Epithelial cell of esophagus (primary cell): Measurements from ENCODE around the gene SENP2.
"Not testable (repeated sequence)": the region's sequence is repeated elsewhere in the genome, so short reads cannot be mapped to it uniquely, and the experiment has no call there.

Source experiments
- DNase-seq: peaks from one replicate; pipeline ENCODE4 v3.0.0; 2010; ENCODE audit warnings: low read depth
- H3K4me3 ChIP-seq: 2 replicates; pipeline ENCODE4 v1.5.1; 2011; ENCODE audit warnings: mild to moderate bottlenecking, low read length, control low read depth
- TF ChIP-seq, protein P1 (sequence below): IDR thresholded peaks from 2 replicates; pipeline ENCODE4 v1.5.1; 2011; ENCODE audit warnings: low read depth, mild to moderate bottlenecking, low read length, control low read depth, inconsistent platforms; ENCODE audit not compliant: insufficient read depth; ENCODE audit errors: missing control alignments

Gene SENP2

DNA sequence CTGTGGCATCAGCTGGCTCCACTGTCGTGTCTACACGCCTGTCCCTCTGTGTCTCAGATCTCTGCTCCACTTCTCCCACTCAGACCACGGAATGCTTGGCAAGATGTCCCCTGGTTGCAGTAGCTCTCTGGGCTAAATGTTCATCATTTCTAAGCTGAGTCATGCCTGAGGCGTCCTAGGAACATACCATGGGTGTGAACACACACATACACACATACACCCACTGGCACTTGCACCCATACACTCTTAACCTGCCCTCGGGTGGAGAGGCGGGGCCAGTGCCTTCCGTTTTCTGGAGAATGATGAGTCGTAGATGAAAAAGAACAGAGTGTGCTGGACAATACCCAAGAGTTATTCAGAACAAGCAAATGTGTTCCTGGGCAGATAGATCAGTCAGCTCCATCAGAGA is 72.4 kb downstream of the SENP2 start:
- TF ChIP-seq, protein P1, sequence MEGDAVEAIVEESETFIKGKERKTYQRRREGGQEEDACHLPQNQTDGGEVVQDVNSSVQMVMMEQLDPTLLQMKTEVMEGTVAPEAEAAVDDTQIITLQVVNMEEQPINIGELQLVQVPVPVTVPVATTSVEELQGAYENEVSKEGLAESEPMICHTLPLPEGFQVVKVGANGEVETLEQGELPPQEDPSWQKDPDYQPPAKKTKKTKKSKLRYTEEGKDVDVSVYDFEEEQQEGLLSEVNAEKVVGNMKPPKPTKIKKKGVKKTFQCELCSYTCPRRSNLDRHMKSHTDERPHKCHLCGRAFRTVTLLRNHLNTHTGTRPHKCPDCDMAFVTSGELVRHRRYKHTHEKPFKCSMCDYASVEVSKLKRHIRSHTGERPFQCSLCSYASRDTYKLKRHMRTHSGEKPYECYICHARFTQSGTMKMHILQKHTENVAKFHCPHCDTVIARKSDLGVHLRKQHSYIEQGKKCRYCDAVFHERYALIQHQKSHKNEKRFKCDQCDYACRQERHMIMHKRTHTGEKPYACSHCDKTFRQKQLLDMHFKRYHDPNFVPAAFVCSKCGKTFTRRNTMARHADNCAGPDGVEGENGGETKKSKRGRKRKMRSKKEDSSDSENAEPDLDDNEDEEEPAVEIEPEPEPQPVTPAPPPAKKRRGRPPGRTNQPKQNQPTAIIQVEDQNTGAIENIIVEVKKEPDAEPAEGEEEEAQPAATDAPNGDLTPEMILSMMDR: no peak
- H3K4me3 ChIP-seq: no peak overlapping the region
- DNase-seq: peak; percentile 97

DNA sequence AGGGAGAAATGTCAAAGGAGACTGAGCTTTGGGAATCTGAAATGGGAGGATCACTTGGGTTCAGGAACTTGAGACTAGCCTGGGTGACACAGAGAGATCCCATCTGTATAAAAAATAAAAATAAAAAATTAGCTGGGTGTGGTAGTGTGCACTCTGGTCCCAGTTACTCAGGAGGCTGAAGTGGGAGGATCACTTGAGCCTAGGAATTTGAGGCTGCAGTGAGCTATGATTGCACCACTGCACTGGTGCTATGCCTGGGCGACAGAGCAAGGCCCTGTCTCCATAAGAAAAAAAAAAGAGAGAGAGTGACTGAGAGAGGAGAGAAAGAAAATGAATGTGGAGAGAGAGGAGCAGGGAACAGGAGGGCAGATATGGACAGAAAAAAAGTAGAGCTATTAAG is 72.8 kb downstream of the SENP2 start:
- TF ChIP-seq, protein P1: no peak
- no peak for DNase-seq
- no peak overlapping the region for H3K4me3 ChIP-seq

DNA sequence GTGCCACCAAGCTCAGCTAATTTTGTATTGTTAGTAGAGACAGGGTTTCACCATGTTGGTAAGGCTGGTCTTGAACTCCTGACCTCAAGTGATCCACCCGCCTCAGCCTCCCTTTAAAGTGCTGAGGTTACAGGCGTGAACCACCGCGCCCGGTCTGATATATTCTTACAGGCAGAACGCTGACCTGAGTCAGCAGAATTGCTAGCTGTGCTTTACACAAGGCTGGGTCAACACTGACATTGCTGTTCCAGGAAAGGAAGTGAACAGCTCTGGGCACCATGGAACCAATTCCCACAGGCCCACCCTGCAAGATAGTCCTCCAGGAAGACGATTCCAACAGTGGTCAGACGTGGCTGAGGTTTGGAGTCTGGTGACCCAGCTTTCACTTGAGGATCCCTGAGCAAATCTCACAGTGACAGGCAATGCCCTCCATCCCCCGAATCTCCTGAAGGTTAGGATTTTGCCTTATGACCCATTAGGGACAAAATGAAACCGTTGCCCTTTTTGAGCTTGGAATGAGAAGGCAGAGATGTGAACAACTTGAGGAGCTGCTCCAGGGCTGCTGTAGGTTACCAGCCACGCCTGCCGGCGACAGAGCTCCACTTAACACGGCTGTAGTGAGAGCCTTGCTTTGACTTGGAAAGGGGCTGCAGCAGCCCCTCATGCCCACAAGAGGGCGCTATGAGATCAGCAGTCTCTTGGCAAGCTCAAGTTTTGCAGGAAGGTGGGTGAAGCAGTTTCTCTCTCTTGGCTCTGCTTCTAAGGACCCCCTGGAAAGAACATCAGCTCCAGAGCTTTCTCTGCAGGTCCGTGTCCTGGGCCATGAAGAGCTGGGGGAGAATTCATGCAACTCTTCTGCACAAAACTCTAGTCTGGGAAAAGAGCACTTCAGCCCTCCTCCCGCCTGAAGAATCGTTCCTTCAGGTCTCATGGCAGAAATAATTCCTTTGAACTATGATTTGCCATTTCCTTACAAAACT is 74.1 kb downstream of the SENP2 start:
- TF ChIP-seq, protein P1: peak; percentile 99
- DNase-seq: peak; percentile 80
- H3K4me3 ChIP-seq: no peak overlapping the region

DNA sequence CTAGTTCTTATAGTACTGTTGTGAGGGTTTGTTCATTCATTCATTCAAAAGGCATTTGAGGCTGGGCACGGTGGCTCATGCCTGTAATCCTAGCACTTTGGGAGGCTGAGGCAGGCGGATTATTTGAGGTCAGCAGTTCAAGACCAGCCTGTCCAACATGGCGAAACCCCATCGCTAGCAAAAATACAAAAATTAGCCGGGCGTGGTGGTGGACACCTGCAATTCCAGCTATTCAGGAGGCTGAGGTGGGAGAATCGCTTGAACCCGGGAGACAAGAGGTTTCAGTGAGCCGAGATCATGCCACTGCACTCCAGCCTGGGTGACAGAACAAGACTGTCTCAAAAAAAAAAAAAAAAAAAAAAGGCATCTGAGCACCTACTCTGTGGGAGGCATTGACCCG is 75.2 kb downstream of the SENP2 start:
- not testable (repeated sequence) for H3K4me3 ChIP-seq, DNase-seq

DNA sequence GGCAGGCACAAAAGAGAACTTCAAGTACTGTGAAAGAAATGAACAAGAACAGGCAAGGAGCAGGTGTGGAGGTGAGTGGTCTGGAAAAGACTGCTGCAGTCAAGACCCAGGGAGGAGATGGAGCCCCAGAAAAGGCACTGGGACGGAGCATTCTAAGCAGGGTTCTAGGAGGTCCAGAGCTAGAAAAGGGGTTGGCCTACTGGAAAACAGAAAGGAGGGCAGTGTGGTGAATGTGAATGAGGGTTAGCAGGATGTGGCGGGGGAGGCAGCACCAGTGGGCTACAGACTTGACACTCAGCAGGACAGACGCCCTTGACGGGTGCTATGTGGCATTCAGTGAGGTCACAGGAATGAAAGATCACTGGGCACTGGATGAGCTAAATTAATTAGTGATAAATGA is 75.7 kb downstream of the SENP2 start:
- H3K4me3 ChIP-seq: no peak overlapping the region
- TF ChIP-seq, protein P1: no peak
- DNase-seq: no peak

DNA sequence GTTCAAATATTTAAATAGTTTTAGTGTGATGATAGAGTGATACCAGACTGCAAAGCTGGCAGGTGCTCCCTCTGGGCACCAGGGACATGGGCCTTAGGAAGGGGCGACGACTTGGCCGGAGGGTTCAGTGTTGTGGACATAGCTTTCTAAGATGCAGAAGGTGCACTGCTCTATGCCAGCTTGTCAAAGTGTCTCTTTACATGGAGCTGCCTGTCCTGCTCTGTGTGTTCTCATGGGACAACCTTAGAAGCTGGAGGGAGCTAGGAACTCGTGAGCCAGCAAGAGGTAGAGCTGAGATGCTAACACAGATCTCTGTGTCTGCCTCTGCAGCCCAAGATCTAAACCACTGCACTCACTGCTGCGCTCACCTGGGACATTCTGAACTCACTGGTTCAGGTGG is 77.8 kb downstream of the SENP2 start:
- no peak for DNase-seq
- no peak overlapping the region for H3K4me3 ChIP-seq
- TF ChIP-seq, protein P1: no peak

DNA sequence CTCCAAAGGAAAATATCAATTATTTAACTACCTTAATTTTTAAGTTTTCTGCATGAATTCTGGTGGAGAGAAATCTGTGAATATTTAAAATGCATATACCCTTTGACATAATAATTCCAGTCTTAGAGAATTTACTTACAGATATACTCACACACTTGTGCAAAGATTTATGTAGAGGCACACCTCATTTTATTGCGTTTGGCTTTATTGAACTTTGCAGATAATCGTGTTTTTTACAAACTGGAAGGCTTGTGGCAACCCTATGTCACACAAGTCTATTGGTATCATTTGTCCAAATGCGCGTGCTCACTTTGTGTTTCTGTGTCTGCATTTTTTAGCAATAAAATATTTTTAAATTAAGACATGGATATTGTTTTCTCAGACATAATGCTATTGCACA is 81.5 kb downstream of the SENP2 start:
- no peak overlapping the region for H3K4me3 ChIP-seq
- TF ChIP-seq, protein P1: no peak
- DNase-seq: no peak
